ENCODE measurements around the gene MESD.
"Not testable (repeated sequence)": the region's sequence is repeated elsewhere in the genome, so short reads cannot be mapped to it uniquely, and the experiment has no call there.

MESD gene

DNA sequence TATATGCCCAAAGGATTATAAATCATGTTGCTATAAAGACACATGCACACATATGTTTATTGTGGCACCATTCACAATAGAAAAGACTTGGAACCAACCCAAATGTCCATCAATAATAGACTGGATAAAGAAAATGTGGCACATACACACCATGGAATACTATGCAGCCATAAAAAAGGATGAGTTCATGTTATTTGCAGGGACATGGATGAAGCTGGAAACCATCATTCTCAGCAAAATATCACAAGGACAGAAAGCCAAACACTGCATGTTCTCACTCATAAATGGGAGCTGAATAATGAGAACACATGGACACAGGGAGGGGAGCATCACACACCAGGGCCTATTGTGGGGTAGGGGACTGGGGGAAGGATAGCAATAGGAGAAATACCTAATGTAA is 24.2 kb downstream of the MESD start:
- not testable (repeated sequence) for DNase-seq (ENCODE audit: low read depth in 2 of 2)

DNA sequence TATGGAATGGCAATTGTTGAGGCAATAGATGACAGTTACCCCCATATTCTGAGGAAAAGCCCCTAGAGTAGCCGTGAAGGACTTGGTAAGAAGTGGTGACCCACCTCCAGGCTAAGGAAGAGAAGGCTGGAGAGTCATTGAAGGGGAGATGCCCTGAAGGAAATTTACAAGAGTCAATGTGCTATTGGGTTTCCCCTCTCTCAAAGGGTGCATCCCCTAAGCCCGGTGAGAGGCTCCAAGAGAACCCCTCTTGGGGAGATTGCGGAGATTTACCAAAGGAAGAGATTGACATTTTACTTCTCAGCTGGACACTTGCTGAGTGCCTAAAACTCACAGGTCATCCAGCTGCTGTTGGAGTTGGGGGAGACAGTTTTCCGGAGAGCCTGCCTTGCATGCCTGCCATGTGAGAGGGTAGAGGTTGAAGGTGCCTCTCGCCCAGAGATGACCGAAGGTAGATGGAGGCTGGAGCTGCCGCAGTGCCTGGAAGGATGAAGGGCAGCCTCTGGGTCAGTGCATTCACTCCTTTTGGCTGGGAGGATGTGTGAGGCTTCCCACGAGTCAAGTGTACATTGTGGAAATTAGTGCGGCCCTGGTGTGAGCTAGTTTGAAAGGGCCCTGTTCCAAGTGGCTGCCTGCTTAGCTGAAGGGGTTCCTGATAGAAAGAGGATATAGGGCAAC is 30.7 kb downstream of the MESD start:
- no peak for DNase-seq (ENCODE audit: low read depth in 2 of 2)

DNA sequence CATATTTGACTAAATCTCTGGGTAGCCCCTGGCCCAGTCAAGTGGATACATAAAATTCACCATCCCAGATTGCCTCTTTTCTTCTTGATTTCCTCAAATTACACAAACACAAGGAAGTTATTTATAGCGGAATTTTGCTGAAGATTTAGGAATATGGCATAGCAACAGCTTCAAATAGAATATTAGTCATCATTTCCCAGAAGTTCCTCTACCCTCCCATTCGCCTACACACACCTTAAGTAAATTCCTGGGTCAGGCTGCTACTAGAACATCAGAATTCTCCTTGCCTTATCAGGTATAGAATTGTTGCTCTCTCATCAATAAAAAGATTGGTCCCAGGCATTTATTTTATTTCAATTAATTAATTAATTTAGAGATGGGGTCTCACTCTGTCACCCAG is 31.6 kb downstream of the MESD start:
- DNase-seq (ENCODE audit: low read depth in 2 of 2), result no peak

DNA sequence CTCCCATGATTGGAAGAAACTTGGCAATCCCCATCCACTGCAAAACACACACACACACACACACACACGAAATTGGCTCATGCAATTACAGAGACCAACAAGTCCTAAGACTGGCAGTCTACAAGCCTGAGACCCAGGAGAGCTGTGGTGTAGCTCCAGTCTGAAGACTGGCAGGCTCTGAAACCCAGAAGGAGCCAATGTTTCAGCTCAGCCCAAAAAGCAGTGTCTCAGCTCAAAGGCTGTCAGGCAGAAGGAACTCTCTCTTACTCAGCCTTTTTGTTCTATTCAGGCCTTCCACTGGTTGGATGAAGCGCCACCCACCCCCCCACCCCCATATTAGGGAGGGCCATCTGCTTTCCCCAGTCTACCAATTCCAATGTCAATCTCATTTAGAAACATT is 32.1 kb downstream of the MESD start:
- no peak for DNase-seq (ENCODE audit: low read depth in 2 of 2)

DNA sequence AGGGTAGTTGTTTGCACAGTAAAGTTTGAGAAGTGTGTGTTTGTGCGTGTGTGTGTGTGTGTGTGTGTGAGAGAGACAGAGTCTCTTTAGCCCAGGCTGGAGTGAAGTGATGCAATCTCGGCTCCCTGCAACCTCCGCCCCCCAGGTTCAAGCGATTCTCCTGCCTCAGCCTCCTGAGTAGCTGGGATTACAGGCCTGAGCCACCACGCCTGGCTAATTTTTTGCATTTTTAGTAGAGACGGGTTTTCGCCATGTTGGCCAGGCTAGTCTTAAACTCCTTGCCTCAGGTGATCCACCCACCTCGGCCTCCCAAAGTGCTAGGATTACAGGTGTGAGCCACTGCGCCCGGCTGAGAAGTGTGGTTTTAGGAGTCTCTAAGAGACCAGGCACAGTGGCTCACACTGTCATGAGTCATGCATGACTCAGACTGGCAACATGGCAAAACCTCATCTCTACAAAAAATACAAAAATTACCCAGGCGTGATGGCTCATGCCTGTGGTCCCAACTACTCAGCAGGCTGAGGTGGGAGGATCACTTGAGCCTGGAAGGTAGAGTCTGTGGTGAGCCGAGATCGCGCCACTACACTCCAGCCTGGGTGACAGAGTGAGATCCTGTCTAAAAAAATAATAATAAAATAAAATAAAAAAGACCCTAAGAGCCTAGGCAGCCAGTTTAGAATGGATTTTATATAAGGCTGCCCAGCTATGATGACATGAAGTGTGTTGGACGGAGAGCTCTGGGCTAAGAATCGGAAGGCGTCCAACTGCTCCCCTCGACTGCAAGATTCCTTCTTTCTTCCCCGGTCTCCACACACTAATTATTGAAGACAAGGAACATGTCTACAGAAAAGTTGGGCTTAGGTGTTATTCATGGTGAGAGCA is 33.8 kb downstream of the MESD start:
- peak; percentile 22 to 23 for DNase-seq (ENCODE audit: low read depth in 2 of 2)

DNA sequence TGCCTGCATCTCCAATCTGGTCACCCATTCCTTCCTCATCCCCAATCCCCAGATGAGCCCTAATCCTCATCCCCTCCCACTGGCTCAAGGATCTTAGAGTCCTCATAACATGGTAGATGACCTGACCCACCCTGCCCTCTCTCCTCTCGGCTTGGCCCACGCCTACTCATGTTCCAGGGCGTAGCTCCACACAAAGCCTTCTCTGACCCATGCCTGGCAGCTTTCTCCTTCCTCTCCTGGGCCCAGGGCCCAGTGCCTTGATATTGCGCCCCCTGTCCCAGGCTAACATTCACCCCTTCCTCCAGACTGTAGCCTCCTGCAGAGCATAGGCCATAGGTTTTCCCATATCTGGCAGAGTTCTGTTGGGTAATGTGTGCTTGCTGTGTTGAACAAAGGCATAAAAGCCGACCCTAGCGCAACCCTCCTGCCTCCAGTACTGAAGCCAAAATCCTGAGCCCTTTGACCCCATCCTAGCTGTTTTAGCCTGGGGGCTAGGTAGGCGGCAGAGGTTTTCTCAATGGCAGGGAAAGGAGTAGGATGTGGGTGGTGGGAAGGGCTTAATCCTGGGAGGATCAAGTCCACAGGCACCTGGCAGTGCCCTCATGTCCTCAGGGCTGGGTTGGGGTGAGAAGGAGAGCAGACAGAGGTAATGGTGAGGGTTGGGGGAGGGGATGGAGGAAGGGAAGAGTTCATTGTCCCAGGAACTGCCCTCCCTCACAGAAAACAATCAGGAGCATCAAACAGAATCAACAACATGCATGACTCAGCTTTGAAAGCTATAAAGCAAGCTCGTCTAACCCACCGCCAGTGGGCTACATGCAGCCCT is 35.5 kb downstream of the MESD start:
- DNase-seq (ENCODE audit: low read depth in 2 of 2), result no peak

DNA sequence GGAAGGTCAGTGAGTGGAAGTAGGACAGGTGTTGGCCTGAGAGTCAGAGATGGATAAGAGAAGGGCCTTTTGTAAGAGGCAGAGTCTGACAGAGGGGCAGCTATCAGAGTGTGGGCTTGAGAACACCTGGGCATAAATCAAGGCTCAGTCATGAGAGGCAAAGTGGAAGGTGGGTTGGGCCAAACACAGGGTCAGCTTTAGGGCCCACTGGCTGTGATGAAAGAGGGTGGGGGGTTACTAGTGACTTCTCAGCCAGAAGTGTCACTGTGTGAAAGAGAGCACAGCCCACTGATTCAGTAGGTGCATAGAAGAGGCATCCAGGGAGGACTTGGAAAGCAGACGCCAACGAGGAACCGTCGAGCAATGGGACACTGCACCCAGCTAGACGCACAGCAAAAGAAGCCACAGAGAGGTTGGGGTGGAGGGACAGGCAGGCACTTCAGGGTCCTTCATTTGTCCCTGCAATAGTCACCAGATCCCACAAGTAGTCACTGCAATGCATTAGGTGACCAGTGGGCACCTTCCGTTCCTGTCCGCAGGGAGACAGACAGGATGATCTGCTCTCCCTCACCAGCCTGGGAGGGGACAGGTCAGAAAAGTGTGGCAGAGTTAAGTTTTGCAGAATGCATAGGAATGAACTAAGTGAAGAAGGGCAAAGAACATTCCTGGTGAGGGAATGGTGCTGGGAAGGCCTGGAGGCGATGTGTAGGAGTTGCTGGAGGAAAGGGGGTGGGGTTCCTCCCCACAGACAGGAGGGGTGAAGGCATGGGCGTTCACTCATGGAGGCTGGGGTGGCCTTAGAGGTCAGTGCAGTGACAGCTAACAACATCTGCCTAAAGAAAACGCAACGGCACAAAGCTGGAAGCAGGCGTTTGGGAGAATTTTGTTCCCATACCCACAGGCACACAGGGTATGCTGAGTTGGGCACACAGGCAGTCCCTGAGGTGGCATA is 36.3 kb downstream of the MESD start:
- no peak for DNase-seq (ENCODE audit: low read depth in 2 of 2)

DNA sequence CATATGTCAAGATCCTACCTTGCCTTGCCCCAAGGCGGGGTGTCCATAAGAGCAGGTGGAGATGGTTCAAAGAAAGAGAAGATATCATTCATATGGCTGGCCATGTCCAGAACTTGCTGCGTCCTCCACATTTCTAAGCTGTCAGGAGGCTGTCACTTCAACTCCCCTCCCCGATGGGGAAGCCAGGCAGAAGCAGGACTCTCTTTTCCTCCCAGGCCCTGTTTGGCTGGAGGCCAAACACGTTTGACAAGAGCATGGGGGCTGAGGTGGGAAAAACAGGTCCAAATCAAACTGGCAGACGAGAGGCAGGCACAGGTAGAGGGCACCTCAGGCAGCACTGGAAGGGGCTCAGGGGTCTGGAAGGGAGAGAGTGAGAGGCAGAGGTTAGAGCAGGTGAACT is 37.7 kb downstream of the MESD start:
- no peak for DNase-seq (ENCODE audit: low read depth in 2 of 2)

DNA sequence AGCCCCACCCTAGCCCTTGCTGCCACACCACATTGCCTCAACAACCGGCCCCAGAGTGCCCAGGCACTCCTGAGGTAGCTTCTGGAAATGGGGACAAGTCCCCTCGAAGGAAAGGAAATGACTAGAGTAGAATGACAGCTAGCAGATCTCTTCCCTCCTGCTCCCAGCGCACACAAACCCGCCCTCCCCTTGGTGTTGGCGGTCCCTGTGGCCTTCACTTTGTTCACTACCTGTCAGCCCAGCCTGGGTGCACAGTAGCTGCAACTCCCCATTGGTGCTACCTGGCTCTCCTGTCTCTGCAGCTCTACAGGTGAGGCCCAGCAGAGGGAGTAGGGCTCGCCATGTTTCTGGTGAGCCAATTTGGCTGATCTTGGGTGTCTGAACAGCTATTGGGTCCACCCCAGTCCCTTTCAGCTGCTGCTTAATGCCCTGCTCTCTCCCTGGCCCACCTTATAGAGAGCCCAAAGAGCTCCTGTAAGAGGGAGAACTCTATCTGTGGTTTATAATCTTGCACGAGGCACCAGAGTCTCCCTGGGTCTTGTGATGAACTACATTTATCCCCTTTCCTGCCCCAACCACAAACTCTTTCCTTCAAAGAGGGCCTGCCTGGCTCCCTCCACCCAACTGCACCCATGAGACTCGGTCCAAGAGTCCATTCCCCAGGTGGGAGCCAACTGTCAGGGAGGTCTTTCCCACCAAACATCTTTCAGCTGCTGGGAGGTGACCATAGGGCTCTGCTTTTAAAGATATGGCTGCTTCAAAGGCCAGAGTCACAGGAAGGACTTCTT is 39.1 kb downstream of the MESD start:
- DNase-seq (ENCODE audit: low read depth in 2 of 2), result no peak

DNA sequence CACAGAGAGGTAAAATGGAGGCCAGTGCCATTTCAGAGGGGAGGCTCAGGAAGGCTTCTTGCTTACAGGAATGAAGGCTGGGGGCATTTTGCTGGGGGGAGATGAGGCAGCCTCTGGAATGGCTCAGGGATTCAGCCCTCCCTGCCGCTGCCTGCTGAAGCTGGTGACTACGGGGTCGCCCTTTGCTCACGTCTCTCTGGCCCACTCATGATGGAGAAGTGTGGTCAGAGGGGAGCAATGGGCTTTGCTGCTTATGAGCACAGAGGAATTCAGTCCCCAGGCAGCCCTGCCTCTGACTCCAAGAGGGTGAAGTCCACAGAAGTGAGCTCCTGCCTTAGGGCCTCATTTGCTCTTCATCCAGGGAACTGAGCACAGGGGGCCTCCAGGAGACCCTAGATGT is 39.9 kb downstream of the MESD start:
- DNase-seq (ENCODE audit: low read depth in 2 of 2), result no peak

DNA sequence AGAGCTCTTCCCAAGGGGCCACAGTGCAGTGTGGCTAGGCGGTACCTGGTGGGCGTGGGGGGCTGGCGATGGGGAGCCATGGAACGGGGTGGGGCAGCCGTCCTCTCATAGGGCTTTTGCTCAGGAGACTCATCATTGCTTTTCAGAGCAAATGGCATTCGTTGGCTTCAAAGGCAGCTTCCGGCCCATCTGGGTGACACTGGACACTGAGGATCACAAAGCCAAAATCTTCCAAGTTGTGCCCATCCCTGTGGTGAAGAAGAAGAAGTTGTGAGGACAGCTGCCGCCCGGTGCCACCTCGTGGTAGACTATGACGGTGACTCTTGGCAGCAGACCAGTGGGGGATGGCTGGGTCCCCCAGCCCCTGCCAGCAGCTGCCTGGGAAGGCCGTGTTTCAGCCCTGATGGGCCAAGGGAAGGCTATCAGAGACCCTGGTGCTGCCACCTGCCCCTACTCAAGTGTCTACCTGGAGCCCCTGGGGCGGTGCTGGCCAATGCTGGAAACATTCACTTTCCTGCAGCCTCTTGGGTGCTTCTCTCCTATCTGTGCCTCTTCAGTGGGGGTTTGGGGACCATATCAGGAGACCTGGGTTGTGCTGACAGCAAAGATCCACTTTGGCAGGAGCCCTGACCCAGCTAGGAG is 40.8 kb downstream of the MESD start:
- DNase-seq (ENCODE audit: low read depth in 2 of 2), result no peak

DNA sequence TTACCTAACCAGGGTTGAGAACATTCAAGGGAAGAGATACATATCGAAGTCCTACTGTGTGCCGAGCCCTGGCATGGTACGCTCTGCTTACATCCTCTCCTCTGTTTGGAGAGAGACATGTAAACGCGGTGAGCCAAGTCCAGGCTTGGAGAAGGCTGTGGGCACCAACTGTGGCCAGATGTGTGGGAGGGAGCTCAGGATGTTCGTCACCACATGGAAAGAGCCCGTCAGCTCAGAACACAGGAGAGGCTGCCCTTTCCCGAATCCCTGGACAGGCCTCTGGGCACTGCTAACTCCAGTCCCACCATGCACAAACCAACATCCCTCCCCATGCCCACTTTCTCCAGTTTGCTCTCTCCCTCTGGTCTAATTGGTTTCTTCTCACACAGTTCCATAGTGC is 43.0 kb downstream of the MESD start:
- DNase-seq (ENCODE audit: low read depth in 2 of 2), result no peak

DNA sequence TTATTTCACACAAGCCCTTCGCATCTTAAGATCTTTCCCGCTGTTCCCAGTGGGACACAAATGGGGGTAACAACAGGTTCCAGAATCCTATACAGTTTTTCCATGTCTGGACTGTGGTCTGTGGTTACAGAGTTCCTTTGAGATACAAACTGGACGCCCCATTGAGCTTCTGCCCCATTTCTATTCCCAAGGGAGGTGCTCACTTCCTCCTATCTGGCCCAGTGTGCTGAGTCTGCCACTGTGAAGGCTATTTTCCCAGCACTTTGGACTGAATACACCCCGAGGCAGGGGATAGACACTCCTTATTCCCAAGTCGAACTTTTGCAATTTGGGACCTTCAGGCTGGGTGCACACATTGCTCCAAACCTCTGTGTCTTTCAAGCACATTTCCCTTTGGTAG is 44.0 kb downstream of the MESD start:
- DNase-seq (ENCODE audit: low read depth in 2 of 2), result no peak

DNA sequence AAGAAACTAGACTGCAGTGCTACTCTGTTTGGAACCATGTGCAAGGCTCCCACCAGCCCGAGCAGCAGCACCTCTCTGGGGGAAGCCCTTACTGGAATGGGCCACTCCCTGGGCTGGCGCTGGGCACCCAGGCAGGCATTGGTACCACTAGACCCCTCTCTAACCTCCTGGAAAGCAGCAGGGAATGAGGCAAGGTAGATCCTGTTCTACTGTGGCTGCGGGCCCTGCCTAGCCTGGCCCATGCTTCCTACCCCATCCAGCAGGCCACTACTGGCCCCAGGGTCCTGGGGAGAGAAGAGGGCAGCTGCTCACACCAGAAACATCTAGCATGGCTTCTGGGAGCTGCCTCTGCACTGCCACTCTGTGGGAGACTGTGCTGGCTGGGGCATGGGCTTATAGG is 44.8 kb downstream of the MESD start:
- no peak for DNase-seq (ENCODE audit: low read depth in 2 of 2)

DNA sequence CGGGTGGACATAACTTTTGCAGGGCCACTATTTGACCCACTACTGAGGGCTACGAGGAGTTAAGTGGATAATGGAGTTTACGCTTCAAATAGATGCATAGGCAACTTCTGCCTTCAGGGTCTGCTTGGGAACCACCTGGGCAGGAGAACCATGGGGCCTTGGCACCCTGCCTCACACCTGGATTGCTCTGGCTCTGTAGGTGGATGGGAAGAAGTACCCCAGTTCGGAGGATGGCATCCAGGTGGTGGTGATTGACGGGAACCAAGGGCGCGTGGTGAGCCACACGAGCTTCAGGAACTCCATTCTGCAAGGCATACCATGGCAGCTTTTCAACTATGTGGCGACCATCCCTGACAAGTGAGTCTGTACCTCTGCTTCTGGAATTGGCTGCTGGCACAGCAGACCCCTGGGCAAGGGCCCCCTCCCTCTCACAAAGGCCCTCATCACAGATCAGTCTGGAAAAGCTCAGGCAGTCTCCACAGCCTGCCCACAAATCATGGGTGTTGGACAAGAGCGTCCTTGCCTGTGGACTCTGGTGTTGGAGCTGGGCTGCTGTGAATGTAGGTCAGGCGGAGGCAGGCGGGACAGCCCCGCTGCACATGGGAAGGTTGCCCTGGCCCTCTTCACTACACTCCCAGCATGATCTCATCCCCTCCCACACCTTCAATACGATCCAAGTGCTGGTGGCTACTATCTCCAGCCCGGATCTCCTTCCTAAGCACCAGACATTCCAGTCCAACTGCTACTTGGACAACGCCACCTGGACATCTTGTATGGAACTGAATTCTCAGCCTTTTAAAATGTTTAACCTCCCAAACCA is 46.7 kb downstream of the MESD start:
- DNase-seq (ENCODE audit: low read depth in 2 of 2), result no peak

DNA sequence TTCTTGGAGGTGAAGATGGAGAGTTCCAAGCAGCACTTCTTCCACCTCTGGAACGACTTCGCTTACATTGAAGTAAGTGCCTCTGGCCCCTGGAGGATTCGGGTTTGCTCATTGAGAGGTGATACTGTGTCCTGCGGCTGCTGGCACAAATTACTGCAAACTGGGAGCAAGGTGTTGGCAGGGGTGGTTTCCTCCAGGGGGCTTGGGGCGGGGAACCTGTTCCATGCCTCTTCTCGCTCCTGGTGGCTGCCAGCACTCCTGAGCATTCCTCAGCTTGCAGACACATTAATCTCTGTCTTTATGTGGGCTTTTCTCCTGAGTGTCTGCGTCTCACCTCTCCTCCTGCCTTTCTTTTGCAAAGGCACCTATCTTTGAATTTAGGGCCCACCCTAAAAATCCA is 47.4 kb downstream of the MESD start:
- DNase-seq (ENCODE audit: low read depth in 2 of 2), result no peak

DNA sequence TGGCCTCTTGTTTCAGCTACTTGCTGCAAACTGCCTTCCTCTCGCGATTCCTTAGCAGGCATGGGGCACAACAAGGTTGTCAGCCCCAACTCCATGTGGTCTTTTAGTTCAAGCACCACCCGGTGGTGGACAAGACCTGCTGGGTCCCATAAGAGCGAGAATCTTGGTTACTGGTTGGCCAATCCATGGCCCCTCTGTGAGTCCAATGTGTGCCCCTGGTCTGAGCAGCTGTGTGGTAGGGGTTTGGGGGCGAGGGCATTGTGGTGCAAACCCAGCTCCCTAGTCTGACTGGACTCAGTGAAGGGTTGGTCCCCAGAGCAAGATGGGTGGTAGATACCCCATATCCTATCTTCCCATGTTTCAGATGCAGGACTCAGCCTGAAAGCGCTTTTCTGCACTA is 48.8 kb downstream of the MESD start:
- no peak for DNase-seq (ENCODE audit: low read depth in 2 of 2)

DNA sequence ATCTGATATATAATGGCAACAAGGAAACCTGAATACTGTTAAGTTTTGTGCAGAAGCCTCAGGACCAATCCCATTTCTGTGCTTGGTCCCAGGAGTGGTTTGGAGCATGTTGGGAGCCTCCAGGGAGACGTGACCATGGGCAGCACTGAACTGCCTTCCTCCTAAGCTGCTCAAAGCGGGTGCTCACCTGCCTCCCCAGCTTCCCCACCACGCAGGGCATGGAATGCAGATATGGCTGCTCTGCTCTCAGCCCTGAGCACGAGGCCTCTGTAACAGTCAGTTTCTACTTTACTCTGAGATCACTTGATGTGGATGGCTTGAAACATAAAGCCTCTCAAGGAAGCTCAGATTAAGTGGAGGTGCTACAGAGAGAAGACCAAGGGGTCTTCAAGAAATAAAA is 49.3 kb downstream of the MESD start:
- no peak for DNase-seq (ENCODE audit: low read depth in 2 of 2)

DNA sequence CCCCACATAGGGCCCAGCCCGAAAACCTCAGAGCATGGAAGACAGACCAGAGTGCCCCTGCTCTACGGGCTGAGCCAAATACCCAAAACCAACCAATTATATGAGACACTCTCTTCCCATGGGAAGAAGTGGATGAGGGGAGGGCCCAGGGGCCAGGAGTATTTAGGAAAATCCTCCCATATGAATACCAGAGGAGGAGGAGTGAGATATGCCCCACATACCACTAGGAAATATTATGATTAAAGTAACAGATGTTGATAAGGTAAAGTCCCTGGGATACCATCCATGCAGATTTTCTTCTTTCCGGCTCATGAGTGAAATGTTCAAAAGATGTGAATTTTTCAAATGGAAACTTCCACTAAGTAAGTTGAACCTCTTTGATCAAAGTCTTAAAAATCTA is 50.4 kb downstream of the MESD start:
- no peak for DNase-seq (ENCODE audit: low read depth in 2 of 2)
